T-helper 2 cell treated with Interferon-gamma antibody and Interleukin-4, amounts not matched to agents 100 ng/mL and 5 ng/mL, for 36 hours (primary cell): Measurements from ENCODE around the gene MYO5C. TPM values are rescaled to one million over a fixed set of nuclear protein-coding genes. Genes with fewer than 3 reads are reported as not detected.
"Not testable (repeated sequence)": the region's sequence is repeated elsewhere in the genome, so short reads cannot be mapped to it uniquely, and the experiment has no call there.

ENCODE experiments used
- intact Hi-C: fragments of 100-400 bp; cut with micrococcal nuclease; formaldehyde crosslinking; loops from one replicate; pipeline ENCODE4 v1.15.1; 2023
- total RNA-seq: library from RNA; stranded (reverse); gene quantifications from 2 replicates; pipeline ENCODE4 v1.2.3, GENCODE V29; 2022

MYO5C gene
- total RNA-seq, 1 donor from 2014 or later = 1.2 TPM

- intact Hi-C loops = no loop called here
Observed at GRCh38 chr15:52307847-52308246, 12.2 kb upstream of the MYO5C start.

GRCh38 chr15:52306270-52306669 is 10.7 kb upstream of the MYO5C start:
- intact Hi-C loops = no loop called here

- intact Hi-C loops = no loop called here
Observed at GRCh38 chr15:52303093-52303772, 7.6 kb upstream of the MYO5C start.

- intact Hi-C loops = no loop called here
Observed at GRCh38 chr15:52301265-52301847, 5.8 kb upstream of the MYO5C start.

- intact Hi-C loops = loop anchor here (5.0 kb wide), 1 partner anchor 38 kb away; no protein-coding TSS in a partner anchor
Observed at GRCh38 chr15:52294881-52295420, 653 bp downstream of the MYO5C start.

GRCh38 chr15:52292780-52293392 is 2.7 kb downstream of the MYO5C start:
- intact Hi-C loops = loop anchor here (5.0 kb wide), 1 partner anchor 36 kb away; no protein-coding TSS in a partner anchor

- intact Hi-C loops = loop anchor here (5.0 kb wide), 1 partner anchor 34 kb away; no protein-coding TSS in a partner anchor
Observed at GRCh38 chr15:52291204-52291603, 4.4 kb downstream of the MYO5C start.

GRCh38 chr15:52290800-52291199 is 4.8 kb downstream of the MYO5C start:
- intact Hi-C loops = loop anchor here (5.0 kb wide), 1 partner anchor 33 kb away; no protein-coding TSS in a partner anchor

- intact Hi-C loops = loop anchor here (5.0 kb wide), 1 partner anchor 33 kb away; no protein-coding TSS in a partner anchor
Observed at GRCh38 chr15:52290329-52290728, 5.3 kb downstream of the MYO5C start.

- intact Hi-C loops = loop anchor here (5.0 kb wide), 1 partner anchor 32 kb away; no protein-coding TSS in a partner anchor
Observed at GRCh38 chr15:52289629-52290081, 5.9 kb downstream of the MYO5C start.

- intact Hi-C loops = no loop called here
Observed at GRCh38 chr15:52288986-52289385, 6.6 kb downstream of the MYO5C start.

- intact Hi-C loops = no loop called here
Observed at GRCh38 chr15:52288051-52288942, 7.3 kb downstream of the MYO5C start.

- intact Hi-C loops = no loop called here
Observed at GRCh38 chr15:52287114-52287513, 8.5 kb downstream of the MYO5C start.

GRCh38 chr15:52285941-52286340 is 9.7 kb downstream of the MYO5C start:
- intact Hi-C loops = not testable (repeated sequence)

- intact Hi-C loops = no loop called here
Observed at GRCh38 chr15:52284164-52284563, 11.4 kb downstream of the MYO5C start.

GRCh38 chr15:52283281-52283680 is 12.3 kb downstream of the MYO5C start:
- intact Hi-C loops = no loop called here

GRCh38 chr15:52282418-52282817 is 13.2 kb downstream of the MYO5C start:
- intact Hi-C loops = no loop called here

- intact Hi-C loops = no loop called here
Observed at GRCh38 chr15:52281085-52282035, 14.2 kb downstream of the MYO5C start.

- intact Hi-C loops = no loop called here
Observed at GRCh38 chr15:52280326-52281084, 15.1 kb downstream of the MYO5C start.
